Thyroid gland (tissue), 4 donors: ENCODE results near the gene POMGNT1.

Source experiments
- POLR2A ChIP-seq, 2 donors: fragments of 450-650 bp; IDR thresholded peaks; one replicate each; pipeline ENCODE4 v1.6.1; 2017; ENCODE audit warnings: antibody characterized with exemption in 2 of 2, mild to moderate bottlenecking in 2 of 2, moderate library complexity in 1 of 2
- TF ChIP-seq, protein P1 (sequence below), 6 experiments: fragments of 200-600 bp in 3 of 6; fragments of 450-650 bp in 3 of 6; sonication (generic) in 3 of 6; IDR thresholded peaks; one replicate each; pipeline ENCODE4 v1.5.1; 2016 to 2019; ENCODE audit warnings: antibody characterized with exemption in 6 of 6, mild to moderate bottlenecking in 2 of 6, inconsistent platforms in 1 of 6, moderate library complexity in 1 of 6

DNA sequence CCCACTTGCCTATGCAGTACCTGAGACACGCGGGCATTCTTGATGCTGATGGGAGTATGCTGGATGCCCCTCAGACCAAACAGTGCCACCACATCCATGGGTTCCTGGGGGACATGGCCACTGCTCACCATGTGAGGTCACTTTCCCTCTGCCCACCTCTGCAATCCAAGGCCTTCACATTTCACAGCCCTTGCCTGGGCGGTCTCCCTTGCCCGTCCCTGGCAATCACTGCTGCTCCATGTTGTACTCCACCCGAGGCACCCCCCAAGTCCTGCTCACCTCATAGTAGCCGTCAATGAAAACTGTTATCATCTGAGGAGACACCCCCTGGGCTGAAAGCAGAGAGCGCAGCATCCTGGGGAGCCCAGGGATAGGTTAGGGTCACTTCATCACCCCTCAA lies 4.9 kb downstream of the POMGNT1 start:
- no peak for TF ChIP-seq POLR2A (IDR thresholded peaks at IDR 0.05)
- TF ChIP-seq, protein P1, sequence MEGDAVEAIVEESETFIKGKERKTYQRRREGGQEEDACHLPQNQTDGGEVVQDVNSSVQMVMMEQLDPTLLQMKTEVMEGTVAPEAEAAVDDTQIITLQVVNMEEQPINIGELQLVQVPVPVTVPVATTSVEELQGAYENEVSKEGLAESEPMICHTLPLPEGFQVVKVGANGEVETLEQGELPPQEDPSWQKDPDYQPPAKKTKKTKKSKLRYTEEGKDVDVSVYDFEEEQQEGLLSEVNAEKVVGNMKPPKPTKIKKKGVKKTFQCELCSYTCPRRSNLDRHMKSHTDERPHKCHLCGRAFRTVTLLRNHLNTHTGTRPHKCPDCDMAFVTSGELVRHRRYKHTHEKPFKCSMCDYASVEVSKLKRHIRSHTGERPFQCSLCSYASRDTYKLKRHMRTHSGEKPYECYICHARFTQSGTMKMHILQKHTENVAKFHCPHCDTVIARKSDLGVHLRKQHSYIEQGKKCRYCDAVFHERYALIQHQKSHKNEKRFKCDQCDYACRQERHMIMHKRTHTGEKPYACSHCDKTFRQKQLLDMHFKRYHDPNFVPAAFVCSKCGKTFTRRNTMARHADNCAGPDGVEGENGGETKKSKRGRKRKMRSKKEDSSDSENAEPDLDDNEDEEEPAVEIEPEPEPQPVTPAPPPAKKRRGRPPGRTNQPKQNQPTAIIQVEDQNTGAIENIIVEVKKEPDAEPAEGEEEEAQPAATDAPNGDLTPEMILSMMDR (IDR thresholded peaks at IDR 0.05) = no peak
